ENCODE results near the gene CREG2. TPM values are rescaled to one million over a fixed set of nuclear protein-coding genes. Genes with fewer than 3 reads are reported as not detected.
A peak's percentile ranks its signal among the peaks of the same experiment; 100 is the strongest.

The CREG2 gene
- total RNA-seq, 2 experiments from 2014 or later = not detected

DNA sequence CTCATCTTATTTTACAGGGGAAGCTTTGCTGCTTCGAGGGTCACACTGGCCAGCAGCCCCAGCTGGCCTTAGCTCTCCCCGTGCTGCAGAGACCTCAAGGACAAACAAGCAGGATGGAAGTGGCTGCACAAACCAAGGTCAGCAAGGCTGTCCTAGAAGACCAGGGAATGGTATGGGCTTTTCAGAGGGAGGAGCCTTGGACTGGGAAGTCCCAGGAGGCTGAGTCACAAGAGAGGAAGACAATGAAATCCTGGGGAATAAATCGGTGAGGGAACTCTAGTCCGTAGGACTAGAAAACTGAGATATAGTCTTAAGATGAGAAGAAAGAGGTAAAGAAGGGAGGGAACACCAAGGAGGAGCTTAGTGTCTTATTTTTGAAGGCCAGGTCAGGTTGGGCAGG is 15.7 kb downstream of the CREG2 start:
- peaks cover 7% of the 10 kb centered on the region for H3K4me1 Mint-ChIP-seq
- H3K27me3 Mint-ChIP-seq = no peaks in the 10 kb centered on the region
- CTCF ChIA-PET = interaction anchor here (0.6 kb wide), 1 partner anchor 1014 kb away, joined by 3 read pairs; no protein-coding TSS in a partner anchor
- H3K27ac Mint-ChIP-seq = no peak overlapping the region
- ATAC-seq (no peak), DNase-seq (no peak)
- H3K9me3 Mint-ChIP-seq (ENCODE audit: low read depth) = peaks cover 8% of the 10 kb centered on the region
- no peaks in the 10 kb centered on the region for H3K36me3 Mint-ChIP-seq (ENCODE audit: low read depth)
- H3K4me3 Mint-ChIP-seq = no peak overlapping the region
- intact Hi-C loops (cut with DNase I, micrococcal nuclease) = no loop called here
- POLR2A ChIA-PET = no interaction called here

DNA sequence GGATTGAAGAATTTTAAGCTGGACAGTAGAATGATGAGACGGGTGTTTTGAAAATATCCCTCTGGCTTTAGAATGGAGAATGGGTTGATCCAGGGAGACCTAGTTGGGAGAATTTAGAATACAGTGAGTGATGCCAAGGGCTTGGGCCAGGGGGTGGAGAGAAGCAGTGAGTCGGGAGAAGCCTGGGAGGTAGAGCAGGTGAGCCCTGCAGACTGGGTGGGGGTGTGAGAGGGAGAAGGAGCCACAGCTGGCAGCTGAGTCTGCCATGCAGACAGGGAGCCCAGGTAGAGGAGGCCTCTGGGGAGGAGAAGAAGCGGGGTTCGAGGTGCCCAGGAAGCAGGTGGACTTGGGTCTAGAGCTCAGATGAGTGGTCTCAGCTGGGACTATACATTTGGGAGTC is 18.2 kb downstream of the CREG2 start:
- intact Hi-C loops (cut with DNase I, micrococcal nuclease) = no loop called here
- ChIA-PET POLR2A (no interaction called here), CTCF (no interaction called here)
- Mint-ChIP-seq H3K27ac (no peak overlapping the region), H3K9me3 (ENCODE audit: low read depth) (peaks cover 8% of the 10 kb centered on the region), H3K27me3 (no peaks in the 10 kb centered on the region), H3K36me3 (ENCODE audit: low read depth) (no peaks in the 10 kb centered on the region), H3K4me3 (no peak overlapping the region), H3K4me1 (peaks cover under 1% of the 10 kb centered on the region)
- ATAC-seq = no peak
- DNase-seq = no peak

DNA sequence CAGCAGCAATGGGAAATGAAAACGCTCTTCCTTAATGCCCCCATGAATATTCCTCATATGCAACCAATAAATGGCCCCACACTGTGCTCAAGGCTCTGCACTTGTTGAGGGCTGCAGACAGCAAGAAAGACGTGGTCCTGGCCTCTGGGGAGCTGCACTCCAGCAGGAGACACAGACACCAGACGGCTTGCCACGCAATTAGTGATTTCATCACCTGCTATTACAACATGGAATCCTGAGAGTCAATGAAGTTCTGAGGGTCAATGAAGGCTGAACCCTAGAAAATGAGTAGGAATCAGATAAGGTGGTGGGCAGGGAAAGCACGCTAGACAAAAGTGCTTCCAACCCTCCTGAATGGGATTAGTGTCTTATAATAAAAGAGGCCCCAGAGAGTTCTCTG is 18.9 kb downstream of the CREG2 start:
- CTCF ChIA-PET = no interaction called here

DNA sequence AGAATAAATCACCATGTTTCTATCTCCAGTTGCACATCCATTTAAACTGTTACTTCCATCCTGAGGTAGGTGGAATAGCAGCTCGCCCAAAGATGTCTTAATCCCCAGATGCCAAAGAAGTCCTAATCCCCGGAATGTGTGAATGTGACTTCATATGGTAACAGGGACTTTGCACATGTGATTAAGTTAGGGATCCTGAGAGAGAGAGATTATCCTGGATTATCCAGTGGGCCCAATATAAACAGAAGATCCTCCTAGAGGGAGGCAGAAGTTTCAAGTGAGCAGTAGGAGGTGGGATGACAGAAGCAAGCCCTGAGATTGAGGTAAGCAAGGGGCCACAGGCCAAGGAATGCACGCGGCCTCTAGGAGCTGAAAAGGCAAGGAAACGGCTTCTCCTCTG is 19.8 kb downstream of the CREG2 start:
- DNase-seq = no peak
- intact Hi-C loops (cut with DNase I, micrococcal nuclease) = no loop called here
- CTCF ChIA-PET = no interaction called here
- POLR2A ChIA-PET = no interaction called here
- Mint-ChIP-seq H3K9me3 (ENCODE audit: low read depth) (no peaks in the 10 kb centered on the region), H3K36me3 (ENCODE audit: low read depth) (no peaks in the 10 kb centered on the region), H3K4me1 (peaks cover under 1% of the 10 kb centered on the region), H3K27me3 (no peaks in the 10 kb centered on the region), H3K4me3 (no peak overlapping the region), H3K27ac (no peak overlapping the region)
- ATAC-seq = no peak

More for the DNA sequence above, 18.9 kb downstream of the CREG2 start:
- POLR2A ChIA-PET = no interaction called here
- Mint-ChIP-seq H3K27me3 (no peaks in the 10 kb centered on the region), H3K36me3 (ENCODE audit: low read depth) (no peaks in the 10 kb centered on the region), H3K4me1 (no peaks in the 10 kb centered on the region), H3K9me3 (ENCODE audit: low read depth) (peaks cover 7% of the 10 kb centered on the region), H3K4me3 (no peak overlapping the region), H3K27ac (no peak overlapping the region)
- DNase-seq (no peak), ATAC-seq (no peak)
- intact Hi-C loops (cut with DNase I, micrococcal nuclease) = no loop called here

DNA sequence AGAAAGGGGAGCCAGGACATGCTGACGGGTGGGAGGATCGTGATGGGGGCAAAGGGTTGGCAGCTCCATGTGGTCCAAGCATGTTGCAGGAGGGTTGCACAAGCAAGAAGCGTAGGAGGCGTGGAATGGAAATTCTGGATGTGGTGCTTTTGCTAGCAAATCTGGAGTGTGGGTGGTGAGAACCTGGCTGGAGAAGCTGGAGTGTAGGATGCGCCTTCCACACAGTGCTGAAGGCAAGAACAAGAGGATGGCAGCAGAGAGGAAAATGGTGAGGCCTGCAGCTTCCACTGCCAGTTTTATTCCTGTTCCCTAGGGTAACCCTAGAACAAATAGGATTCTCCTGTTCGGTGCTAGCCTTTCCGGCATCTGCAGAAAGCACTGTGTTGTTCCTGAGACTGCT is 22.4 kb downstream of the CREG2 start:
- intact Hi-C loops (cut with DNase I, micrococcal nuclease) = no loop called here
- Mint-ChIP-seq H3K4me3 (no peak overlapping the region), H3K36me3 (ENCODE audit: low read depth) (no peaks in the 10 kb centered on the region), H3K4me1 (peaks cover 25% of the 10 kb centered on the region), H3K9me3 (ENCODE audit: low read depth) (no peaks in the 10 kb centered on the region), H3K27me3 (no peaks in the 10 kb centered on the region), H3K27ac (no peak overlapping the region)
- DNase-seq (no peak), ATAC-seq (no peak)
- ChIA-PET POLR2A (no interaction called here), CTCF (interaction anchor here (0.5 to 1.1 kb wide), 4 partner anchors 23 to 467 kb away, joined by 3 to 4 read pairs (median 3); partner anchors contain the start of gene CREG2)

DNA sequence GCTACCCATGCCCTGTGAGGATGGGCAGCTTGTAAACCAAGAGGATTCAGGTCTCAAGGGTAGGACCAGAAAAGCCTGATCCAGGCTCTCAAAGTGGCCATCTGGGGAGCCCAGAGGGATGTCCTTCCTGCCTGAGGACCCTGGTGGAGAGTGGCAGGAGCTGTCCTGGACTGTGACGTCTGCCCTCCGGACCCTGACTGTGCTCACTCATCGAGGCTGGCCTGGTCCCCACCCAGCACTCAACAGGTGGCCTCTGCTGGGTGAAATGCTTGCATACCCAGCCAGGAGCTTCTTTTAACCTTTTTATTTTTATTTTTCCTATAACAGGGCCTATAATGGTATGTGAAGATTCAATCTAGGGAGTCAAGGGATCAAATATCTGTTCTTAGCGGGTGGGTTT is 24.5 kb downstream of the CREG2 start:
- intact Hi-C loops (cut with DNase I, micrococcal nuclease) = no loop called here
- Mint-ChIP-seq H3K36me3 (ENCODE audit: low read depth) (no peaks in the 10 kb centered on the region), H3K4me3 (no peak overlapping the region), H3K27ac (no peak overlapping the region), H3K27me3 (no peaks in the 10 kb centered on the region), H3K9me3 (ENCODE audit: low read depth) (no peaks in the 10 kb centered on the region), H3K4me1 (peaks cover 25% of the 10 kb centered on the region)
- ATAC-seq (no peak), DNase-seq (no peak)
- ChIA-PET CTCF (interaction anchor here (0.7 to 2.7 kb wide), 6 partner anchors 10 to 311 kb away, joined by 3 to 11 read pairs (median 4); no protein-coding TSS in a partner anchor), POLR2A (interaction anchor here (0.6 kb wide), 1 partner anchor 11 kb away, joined by 7 read pairs; no protein-coding TSS in a partner anchor)

DNA sequence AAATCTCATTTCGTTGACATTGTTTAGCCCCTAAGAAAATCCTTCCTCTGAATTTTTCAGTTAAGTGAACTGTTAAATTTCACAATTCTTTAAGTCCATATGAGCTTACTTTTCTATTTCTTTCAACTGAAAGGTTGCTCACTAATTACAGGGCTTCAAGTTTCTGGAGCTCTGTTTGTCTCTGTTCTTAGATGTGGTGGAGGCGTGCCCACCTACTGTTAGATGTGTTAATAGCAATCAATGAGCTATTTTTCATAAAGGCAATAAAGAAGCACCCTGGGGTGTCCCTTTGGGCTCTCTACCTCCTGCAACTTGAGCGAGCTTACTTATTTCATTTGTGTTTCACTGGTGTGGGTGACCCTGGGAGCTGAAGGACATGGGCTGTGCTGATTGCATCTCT is 25.0 kb downstream of the CREG2 start:
- POLR2A ChIA-PET = interaction anchor here (0.6 kb wide), 1 partner anchor 12 kb away, joined by 7 read pairs; no protein-coding TSS in a partner anchor
- intact Hi-C loops (cut with DNase I, micrococcal nuclease) = no loop called here
- CTCF ChIA-PET = interaction anchor here (0.7 to 2.7 kb wide), 6 partner anchors 10 to 310 kb away, joined by 3 to 11 read pairs (median 4); no protein-coding TSS in a partner anchor
- no peaks in the 10 kb centered on the region for H3K27me3 Mint-ChIP-seq
- peaks cover 25% of the 10 kb centered on the region for H3K4me1 Mint-ChIP-seq
- H3K4me3 Mint-ChIP-seq = no peak overlapping the region
- ATAC-seq (no peak), DNase-seq (no peak)
- no peaks in the 10 kb centered on the region for H3K9me3 Mint-ChIP-seq (ENCODE audit: low read depth)
- no peak overlapping the region for H3K27ac Mint-ChIP-seq
- no peaks in the 10 kb centered on the region for H3K36me3 Mint-ChIP-seq (ENCODE audit: low read depth)

DNA sequence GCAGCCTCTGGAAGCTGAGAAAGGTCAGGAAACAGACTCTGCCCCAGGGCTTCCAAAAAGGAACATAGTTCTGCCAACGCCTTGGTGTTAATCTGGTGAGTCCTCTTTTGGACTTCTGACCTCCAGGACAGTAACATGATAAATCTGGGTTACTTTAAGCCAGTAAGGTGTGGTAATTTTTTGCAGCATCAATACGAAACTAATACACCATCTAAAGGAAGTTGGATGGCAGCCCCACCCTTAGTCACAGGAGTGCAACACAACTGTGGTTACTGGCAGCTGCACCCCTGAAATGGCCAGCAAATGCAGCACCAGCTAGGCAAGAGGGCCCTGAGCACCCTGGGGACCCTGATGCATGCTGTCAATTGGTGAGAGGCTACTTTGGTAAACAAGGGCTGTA is 25.8 kb downstream of the CREG2 start:
- ChIA-PET POLR2A (no interaction called here), CTCF (interaction anchor here (0.6 to 2.7 kb wide), 6 partner anchors 11 to 937 kb away, joined by 3 to 11 read pairs (median 4); no protein-coding TSS in a partner anchor)
- intact Hi-C loops (cut with DNase I, micrococcal nuclease) = no loop called here
- ATAC-seq = peak; percentile 74
- Mint-ChIP-seq H3K27ac (no peak overlapping the region), H3K9me3 (ENCODE audit: low read depth) (no peaks in the 10 kb centered on the region), H3K27me3 (no peaks in the 10 kb centered on the region), H3K4me3 (no peak overlapping the region), H3K4me1 (peaks cover 25% of the 10 kb centered on the region), H3K36me3 (ENCODE audit: low read depth) (no peaks in the 10 kb centered on the region)
- DNase-seq = peak; percentile 32

DNA sequence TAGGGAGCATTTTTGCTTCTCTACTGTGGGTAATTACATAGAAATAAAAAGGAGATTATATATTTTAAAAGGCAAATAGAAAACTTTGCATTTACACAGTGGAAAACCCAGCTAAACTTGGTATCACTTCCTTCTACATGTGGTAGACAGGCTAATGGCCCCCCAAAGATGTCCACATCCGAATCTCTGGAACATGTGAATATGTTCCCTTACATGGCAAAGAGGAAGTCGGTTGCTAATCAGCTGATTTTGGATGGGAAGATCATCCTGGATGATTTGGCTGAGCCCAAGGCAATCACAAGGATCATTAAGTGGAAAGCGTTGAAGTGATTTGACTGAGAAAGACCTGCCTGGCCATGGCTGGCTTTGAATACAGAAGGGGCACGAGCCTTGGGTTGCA is 26.2 kb downstream of the CREG2 start:
- Mint-ChIP-seq H3K27ac (peak overlapping the region; percentile 39), H3K36me3 (ENCODE audit: low read depth) (no peaks in the 10 kb centered on the region), H3K4me1 (peaks cover 25% of the 10 kb centered on the region), H3K4me3 (no peak overlapping the region), H3K9me3 (ENCODE audit: low read depth) (no peaks in the 10 kb centered on the region), H3K27me3 (no peaks in the 10 kb centered on the region)
- no peak for DNase-seq
- CTCF ChIA-PET = interaction anchor here (0.6 to 1.6 kb wide), 6 partner anchors 11 to 936 kb away, joined by 3 to 4 read pairs (median 4); no protein-coding TSS in a partner anchor
- POLR2A ChIA-PET = no interaction called here
- no peak for ATAC-seq
- intact Hi-C loops (cut with DNase I, micrococcal nuclease) = no loop called here

DNA sequence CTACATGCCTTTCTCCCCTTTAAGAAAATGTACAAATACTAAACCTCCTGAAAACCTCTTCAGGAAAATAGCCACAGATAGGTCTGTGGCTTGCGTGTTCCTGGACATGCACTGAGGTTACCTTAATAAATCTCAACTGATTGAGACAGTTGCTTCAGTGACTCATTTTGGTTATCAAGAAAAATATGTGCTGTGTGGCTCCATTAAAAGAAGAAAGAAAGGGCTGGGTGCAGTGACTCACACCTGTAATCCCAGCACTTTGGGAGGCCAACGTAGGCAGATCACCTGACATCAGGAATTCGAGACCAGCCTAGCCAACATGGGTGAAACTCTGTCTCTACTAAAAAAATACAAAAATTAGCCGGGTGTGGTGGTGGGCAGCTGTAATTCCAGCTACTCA is 27.1 kb downstream of the CREG2 start:
- H3K36me3 Mint-ChIP-seq (ENCODE audit: low read depth) = no peaks in the 10 kb centered on the region
- ATAC-seq = no peak
- CTCF ChIA-PET = interaction anchor here (0.6 to 1.4 kb wide), 4 partner anchors 12 to 270 kb away, joined by 3 to 4 read pairs (median 4); no protein-coding TSS in a partner anchor
- no peaks in the 10 kb centered on the region for H3K9me3 Mint-ChIP-seq (ENCODE audit: low read depth)
- POLR2A ChIA-PET = no interaction called here
- H3K4me1 Mint-ChIP-seq = peaks cover 25% of the 10 kb centered on the region
- no peak for DNase-seq
- H3K27ac Mint-ChIP-seq = no peak overlapping the region
- no peak overlapping the region for H3K4me3 Mint-ChIP-seq
- H3K27me3 Mint-ChIP-seq = no peaks in the 10 kb centered on the region
- intact Hi-C loops (cut with DNase I, micrococcal nuclease) = no loop called here

DNA sequence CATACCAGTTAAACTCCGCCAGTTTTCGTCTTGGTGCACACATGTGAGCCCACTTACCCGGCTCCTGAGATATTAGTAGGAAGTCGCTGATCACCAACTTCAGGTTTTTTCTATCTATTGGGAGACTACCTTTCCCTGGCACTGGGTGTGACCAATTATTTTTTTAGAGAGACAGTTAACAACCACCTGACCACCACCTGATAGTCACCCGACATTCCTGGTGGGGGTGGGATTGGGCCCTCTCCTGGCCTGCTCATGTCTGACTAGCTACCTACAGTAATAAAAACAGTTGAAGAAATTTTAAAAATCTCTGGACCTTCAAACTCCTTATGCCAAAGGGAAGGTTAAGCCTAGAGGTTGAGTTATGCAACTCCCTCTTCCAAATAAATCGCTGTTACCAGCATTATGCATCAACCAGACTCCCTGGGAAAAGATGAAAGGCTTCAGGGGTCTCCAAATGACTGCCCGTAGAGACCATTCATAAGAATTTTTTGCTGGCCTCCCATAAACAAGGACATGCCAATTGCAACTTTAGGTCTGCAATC is 27.8 kb downstream of the CREG2 start:
- no peaks in the 10 kb centered on the region for H3K36me3 Mint-ChIP-seq (ENCODE audit: low read depth)
- H3K27ac Mint-ChIP-seq = no peak overlapping the region
- intact Hi-C loops (cut with DNase I, micrococcal nuclease) = no loop called here
- no peaks in the 10 kb centered on the region for H3K9me3 Mint-ChIP-seq (ENCODE audit: low read depth)
- no peak overlapping the region for H3K4me3 Mint-ChIP-seq
- CTCF ChIA-PET = interaction anchor here (0.6 to 1.4 kb wide), 3 partner anchors 11 to 271 kb away, joined by 3 to 4 read pairs (median 3); no protein-coding TSS in a partner anchor
- DNase-seq (no peak), ATAC-seq (no peak)
- peaks cover 25% of the 10 kb centered on the region for H3K4me1 Mint-ChIP-seq
- POLR2A ChIA-PET = no interaction called here
- no peaks in the 10 kb centered on the region for H3K27me3 Mint-ChIP-seq

DNA sequence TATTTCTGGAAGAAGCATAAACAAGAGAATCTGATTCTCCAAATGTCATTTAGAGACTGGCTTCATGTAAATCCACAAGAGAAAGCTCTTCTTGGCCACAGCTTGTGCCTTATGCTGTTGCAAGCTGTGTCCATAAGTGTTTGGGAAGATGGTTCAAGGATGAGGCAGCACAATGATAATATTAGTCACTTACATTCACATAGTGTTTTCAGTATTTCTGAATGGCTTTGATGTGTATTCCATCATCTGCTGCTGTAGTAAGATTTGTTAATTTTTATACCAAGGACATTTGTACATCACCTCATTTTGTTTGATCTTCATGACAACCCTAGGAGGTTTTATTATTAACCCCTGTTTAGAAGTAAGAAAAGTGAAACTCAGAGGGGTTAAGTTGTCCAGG is 29.9 kb downstream of the CREG2 start:
- H3K27me3 Mint-ChIP-seq = no peaks in the 10 kb centered on the region
- H3K4me1 Mint-ChIP-seq = peaks cover 23% of the 10 kb centered on the region
- no peak overlapping the region for H3K27ac Mint-ChIP-seq
- H3K36me3 Mint-ChIP-seq (ENCODE audit: low read depth) = no peaks in the 10 kb centered on the region
- ATAC-seq = no peak
- ChIA-PET CTCF (interaction anchor here (1.0 kb wide), 1 partner anchor 15 kb away, joined by 4 read pairs; no protein-coding TSS in a partner anchor), POLR2A (no interaction called here)
- no peak for DNase-seq
- intact Hi-C loops (cut with DNase I, micrococcal nuclease) = no loop called here
- no peak overlapping the region for H3K4me3 Mint-ChIP-seq
- H3K9me3 Mint-ChIP-seq (ENCODE audit: low read depth) = no peaks in the 10 kb centered on the region

Data from activated CD4-positive, alpha-beta T cell treated with anti-CD3 and anti-CD28 coated beads for 36 hours (primary cell).